ENCODE results near the gene PDHX.

DNA sequence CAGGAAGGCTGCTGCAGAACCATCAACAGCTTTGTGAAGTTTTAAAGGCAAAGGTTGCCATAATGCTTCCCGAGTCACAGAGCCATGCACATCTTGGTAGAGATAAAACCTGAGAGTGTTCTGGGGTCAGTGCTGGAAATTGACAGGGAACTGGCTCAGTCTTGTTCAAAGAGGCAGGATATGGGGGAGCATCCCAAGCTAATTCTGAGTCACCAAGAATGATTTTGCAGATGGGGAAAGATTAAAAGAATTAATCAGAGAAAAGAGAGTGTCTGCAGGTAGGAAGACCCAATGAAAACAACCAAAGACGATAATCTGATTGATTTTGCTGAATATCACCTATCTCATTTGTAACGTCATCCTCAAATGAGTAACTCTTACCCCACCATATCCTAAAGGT is 122.7 kb downstream of the PDHX start:
- TF ChIP-seq CTCF (IDR thresholded peaks at IDR 0.05; ENCODE audit: low read length) (no peak), EZH2phosphoT487 (IDR thresholded peaks at IDR 0.05; ENCODE audit: low read length) (no peak)
